HG03571 (cell line): ENCODE measurements around the gene TRAPPC2L.

ENCODE experiments used
- ATAC-seq: cut with Tn5 transposase; IDR thresholded peaks from one replicate; pipeline ENCODE4 v1.9.1; 2021; ENCODE audit not compliant: unreplicated experiment

Gene TRAPPC2L

DNA sequence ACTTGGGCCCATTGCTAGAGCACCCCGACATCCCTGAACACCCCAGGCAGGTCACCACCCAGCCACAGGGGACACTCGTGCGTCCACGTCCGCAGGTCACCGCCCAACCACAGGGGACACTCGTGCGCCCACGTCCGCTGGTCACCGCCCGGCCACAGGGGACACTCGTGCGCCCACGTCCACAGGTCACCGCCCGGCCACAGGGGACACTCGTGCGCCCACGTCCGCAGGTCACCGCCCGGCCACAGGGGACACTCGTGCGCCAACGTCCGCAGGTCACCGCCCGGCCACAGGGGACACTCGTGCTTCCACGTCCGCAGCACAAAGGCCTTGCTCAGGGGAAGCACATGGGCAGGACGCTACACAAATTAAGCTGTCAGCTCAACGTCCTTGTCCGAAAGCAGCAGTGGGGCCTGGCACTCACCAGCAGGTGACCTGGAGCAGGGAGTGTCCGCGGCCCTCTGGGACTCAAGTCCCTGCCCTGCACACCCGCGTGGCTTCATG is 17.8 kb upstream of the TRAPPC2L start:
- no peak for ATAC-seq

GRCh38 chr16:88839745-88840599 is 17.0 kb upstream of the TRAPPC2L start:
- ATAC-seq, result no peak

DNA sequence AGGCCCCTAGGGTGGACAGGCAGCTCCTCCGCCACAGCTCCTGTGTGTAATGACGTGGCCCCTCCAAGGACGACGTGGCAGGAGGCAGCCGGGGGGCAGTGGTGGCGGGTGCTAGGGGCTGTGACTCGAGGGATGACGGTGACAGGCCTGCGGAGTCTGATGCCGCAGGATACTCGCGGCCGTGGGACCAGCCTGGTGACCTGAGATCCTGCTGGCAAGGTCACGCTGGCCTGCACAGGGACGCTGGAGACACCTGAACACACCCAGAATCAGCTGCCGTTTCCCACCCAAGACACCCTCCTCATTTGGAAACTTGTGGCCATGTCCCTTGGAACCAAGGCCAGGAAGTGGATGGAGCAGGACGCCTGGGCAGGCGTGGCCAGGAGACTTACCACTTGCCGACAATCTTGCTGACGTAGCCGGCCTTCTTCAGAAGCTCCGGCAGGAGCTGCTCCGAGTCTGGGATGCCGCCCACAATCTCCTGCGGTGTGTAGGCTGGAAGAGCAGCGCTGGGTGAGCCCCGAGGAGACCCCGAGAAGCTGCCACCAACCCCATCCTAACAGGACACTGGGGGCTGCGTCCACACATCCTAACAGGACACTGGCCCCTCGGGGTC is 16.2 kb upstream of the TRAPPC2L start:
- ATAC-seq, result no peak

- no peak for ATAC-seq
Measured at GRCh38 chr16:88841521-88842307, 15.2 kb upstream of the TRAPPC2L start.

GRCh38 chr16:88842308-88842756 is 14.6 kb upstream of the TRAPPC2L start:
- no peak for ATAC-seq

- no peak for ATAC-seq
Measured at GRCh38 chr16:88842806-88843205, 14.1 kb upstream of the TRAPPC2L start.

DNA sequence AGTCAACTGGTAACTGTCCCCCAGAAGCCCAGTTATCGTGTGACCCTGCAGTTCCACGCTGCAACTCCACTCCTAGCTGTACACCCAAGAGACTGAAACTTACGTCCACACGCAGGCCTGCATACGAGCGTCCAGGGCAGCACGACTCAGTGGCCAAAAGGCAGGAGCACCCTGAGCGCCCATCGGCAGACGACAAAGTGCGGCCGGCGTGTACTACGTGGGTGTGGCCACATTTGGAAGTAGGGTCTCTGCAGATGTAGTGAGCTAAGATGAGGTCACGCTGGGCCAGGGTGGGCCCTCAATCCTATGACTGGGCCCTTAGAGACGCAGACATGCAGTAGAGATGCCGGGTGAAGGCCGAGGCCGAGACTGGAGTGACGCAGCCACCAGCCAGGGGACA is 13.7 kb upstream of the TRAPPC2L start:
- ATAC-seq, result no peak

DNA sequence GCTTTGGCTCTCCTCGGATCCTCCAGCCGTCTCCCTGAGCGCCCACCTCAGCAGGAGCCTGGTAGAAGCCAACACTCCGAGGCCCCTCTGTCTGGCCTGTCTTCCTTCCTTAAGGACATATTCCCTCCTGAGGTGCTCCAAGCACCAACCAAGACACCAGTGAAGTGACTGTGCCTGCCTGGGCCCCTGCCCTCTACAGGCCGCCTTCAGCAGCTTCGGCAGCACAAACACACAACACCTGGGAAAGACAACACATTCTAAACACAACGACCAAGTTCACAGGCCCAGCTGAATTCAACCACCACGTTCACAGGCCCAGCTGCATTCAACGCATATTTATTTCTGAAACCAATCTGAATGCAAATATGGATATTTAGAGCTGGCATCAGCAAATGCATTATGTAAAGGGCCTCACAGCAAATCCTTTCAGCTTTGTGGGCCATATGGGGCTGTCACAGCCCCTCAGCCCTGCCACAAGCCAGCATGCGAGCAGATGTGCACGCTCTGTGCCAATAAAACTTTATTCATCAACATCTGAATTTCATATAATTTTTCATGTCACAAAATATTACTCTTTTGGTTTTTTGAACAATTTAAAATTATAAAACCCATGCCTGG is 12.4 kb upstream of the TRAPPC2L start:
- no peak for ATAC-seq

DNA sequence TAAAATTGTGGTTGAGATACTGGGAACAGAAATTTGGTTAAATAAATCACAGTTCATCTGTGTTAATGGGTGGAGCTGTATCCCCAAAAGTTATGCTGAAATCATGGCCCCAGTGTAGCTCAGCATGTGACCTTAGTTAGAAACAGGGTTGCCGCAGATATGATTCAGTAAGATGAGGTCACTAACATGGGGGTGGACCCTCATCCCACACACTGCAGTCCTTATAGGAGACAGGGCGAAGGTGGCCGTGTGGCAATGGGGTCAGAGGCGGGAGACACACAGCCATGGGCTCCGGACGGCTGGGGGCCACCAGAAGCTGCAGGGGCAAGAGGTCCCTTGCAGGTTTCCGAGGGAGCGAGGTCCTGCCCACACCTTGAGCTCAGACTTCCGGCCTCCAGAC is 10.8 kb upstream of the TRAPPC2L start:
- ATAC-seq, result no peak

DNA sequence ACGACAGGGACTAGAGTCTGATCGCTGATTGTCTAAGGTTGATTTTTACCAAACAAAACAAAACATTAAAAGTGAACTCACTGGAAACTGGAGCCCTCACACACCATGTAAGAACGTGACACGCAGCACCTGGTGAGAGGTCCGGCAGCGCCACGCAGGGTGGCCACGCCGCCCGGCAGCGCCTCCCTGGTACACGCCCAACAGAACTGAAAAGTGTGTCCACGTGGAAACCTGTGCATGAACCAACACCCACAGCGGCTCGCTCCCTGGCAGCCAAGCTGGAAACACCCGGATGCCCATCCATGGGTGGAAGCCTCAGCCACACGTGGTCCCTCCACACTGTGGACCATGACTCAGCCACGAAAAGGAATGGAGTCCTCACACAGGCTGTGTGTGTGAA is 9.3 kb upstream of the TRAPPC2L start:
- no peak for ATAC-seq

- ATAC-seq, result no peak
Measured at GRCh38 chr16:88848557-88848956, 8.4 kb upstream of the TRAPPC2L start.

- no peak for ATAC-seq
Measured at GRCh38 chr16:88850531-88851199, 6.3 kb upstream of the TRAPPC2L start.

GRCh38 chr16:88851616-88852015 is 5.3 kb upstream of the TRAPPC2L start:
- ATAC-seq, result no peak

- ATAC-seq, result no peak
Measured at GRCh38 chr16:88853325-88853941, 3.5 kb upstream of the TRAPPC2L start.

DNA sequence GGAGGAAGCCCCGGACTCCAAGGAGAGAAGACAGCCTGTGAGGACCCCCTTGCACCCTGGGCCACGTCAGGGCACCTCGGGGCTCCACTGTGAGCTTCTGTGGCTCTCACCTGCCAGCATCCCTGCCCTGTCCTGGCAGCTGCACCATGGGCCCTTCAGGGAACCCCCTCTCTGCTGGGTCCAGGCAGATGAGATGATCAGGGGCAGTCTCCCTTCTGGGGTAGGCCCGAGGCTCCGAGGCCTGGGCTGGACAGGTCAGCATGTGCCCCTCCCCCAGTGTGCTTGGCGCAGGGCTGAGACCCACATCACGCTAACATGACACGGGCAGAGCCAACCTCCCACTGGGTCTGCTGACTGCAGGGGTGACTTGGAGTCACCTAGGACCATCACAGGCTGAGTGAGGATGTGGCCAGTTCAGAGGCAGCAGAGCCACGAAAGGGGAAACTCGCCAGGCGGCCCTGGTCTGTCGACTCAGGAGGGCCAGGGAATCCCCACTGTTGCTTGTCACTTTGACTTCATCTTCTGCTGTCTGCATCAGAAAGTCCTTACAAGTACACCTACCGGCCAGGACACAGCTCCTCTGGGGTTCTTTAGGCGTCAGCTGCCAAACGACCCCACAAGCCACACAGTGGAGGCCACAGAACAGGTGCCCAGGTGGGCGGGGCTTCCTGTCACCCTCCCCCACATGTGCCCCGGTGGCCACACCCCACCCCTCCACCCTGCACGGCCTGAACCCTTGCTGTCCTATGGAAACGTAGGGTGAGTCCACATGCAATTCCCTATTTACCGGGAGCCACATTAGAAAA is 2.4 kb upstream of the TRAPPC2L start:
- no peak for ATAC-seq

DNA sequence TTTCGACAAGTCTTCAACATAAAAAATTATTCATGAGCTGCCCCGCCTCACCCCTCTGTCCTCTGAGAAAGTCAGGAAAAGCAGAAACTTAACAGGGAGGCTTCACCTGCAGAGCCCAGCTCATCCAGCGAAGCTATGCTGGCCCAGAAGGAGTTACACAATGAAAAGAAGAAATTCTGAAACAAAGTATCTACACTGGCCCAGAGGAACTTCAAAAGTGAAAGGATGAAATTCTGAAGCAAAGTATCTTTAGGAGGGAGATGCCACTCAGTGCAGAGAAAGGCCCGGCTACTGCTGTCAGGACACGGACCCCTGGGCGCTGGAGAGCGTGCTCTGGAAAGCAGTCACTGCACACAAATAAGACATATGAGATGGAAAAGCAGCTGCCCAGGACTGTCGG is 1.8 kb upstream of the TRAPPC2L start:
- no peak for ATAC-seq

DNA sequence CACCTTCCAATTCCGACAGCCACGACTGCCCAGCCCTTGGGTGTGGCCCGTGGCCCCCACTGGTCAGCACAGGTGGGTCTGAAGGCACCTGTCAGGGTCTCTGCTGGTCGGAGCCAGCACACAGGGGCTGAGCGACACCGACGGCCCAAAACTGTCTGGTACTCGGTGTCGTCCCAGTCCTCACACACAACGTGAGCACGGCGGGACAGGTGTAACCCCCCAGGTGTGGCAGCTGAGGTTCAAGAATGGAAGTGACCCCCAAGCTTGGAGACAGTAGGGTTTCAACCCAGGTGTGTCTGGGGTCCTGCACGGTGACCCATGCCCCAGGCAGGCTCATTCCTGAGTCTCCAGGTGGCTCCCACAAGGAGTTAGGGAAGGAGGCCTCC is 1.2 kb upstream of the TRAPPC2L start:
- no peak for ATAC-seq

- no peak for ATAC-seq
Measured at GRCh38 chr16:88856122-88856827, 652 bp upstream of the TRAPPC2L start.
